ENCODE results near the gene FAM167B.

DNA sequence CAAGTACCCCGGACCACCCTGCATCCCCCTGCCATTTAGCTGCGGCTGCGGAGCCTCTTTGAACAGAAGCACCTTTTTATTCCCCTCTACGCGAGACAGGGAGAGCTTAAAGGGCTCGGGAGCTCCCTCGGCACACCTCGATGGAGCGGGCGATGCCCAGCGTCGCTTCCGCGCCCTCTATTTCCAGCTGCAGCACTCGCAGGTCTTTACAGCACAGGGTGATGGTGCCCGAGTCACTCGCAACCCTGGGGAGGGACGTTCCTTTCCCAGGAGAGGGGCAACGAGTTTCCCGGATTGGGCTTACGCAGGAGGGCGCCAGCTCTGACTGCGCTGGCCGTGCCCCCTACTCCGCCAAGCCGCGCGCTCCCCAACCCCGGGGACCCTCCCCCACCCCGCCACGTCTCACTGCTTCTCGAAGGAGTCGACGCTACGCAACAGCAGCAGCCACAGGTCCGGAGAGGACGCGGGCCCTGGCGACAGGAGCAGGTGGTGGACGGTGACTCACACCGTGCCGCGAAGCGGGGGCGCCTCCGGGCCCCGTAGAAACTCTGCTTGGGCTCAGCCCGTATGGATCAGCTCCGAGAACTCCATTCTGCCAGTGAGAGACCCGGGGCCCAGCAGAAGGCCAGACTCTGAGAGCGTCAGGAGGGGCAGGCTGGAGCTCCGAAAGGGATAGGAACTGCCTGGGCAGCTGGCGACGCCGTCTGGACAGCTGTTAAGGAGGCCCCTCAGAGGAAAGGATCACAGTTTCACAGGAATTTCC lies 5.8 kb upstream of the FAM167B start:
- TF ChIP-seq, protein P1, sequence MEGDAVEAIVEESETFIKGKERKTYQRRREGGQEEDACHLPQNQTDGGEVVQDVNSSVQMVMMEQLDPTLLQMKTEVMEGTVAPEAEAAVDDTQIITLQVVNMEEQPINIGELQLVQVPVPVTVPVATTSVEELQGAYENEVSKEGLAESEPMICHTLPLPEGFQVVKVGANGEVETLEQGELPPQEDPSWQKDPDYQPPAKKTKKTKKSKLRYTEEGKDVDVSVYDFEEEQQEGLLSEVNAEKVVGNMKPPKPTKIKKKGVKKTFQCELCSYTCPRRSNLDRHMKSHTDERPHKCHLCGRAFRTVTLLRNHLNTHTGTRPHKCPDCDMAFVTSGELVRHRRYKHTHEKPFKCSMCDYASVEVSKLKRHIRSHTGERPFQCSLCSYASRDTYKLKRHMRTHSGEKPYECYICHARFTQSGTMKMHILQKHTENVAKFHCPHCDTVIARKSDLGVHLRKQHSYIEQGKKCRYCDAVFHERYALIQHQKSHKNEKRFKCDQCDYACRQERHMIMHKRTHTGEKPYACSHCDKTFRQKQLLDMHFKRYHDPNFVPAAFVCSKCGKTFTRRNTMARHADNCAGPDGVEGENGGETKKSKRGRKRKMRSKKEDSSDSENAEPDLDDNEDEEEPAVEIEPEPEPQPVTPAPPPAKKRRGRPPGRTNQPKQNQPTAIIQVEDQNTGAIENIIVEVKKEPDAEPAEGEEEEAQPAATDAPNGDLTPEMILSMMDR (IDR thresholded peaks at IDR 0.05) = no peak
- TF ChIP-seq POLR2A (IDR thresholded peaks at IDR 0.05) = no peak
